GM12878 (cell line): Measurements from ENCODE around the gene ZNF544. TPM values are rescaled to one million over a fixed set of nuclear protein-coding genes. Genes with fewer than 3 reads are reported as not detected.

ENCODE experiments used
- CHD4 ChIP-seq: fragments of 200-600 bp; sonication (generic); IDR thresholded peaks from 2 replicates; pipeline ENCODE4 v1.6.1; 2016; ENCODE audit warnings: mild to moderate bottlenecking
- NR2C1 ChIP-seq: fragments of 450-650 bp; IDR thresholded peaks from 2 replicates; pipeline ENCODE4 v1.6.1; 2017; ENCODE audit warnings: antibody characterized with exemption, mild to moderate bottlenecking, moderate library complexity
- RELB ChIP-seq: fragments of 450-650 bp; IDR thresholded peaks from 2 replicates; pipeline ENCODE4 v1.6.1; 2017; ENCODE audit warnings: low read depth, mild to moderate bottlenecking, moderate library complexity
- SMARCA5 ChIP-seq: fragments of 450-650 bp; IDR thresholded peaks from 2 replicates; pipeline ENCODE4 v1.6.1; 2017; ENCODE audit warnings: mild to moderate bottlenecking
- STAT3 ChIP-seq: IDR thresholded peaks from 2 replicates; pipeline ENCODE4 v1.6.1; 2011; ENCODE audit warnings: low read depth, low read length, improper control_type of control experiment
- ZNF592 ChIP-seq: fragments of 450-650 bp; IDR thresholded peaks from 2 replicates; pipeline ENCODE4 v1.6.1; 2017; ENCODE audit warnings: mild to moderate bottlenecking, moderate library complexity
- polyA plus RNA-seq, 11 experiments: library from polyadenylated mRNA; depleted of rRNA in 4 of 11; unstranded in 6 of 11; stranded (reverse) in 5 of 11; fragments of >200 nt; fragmentation: Nextera tagmentation in 4 of 11; fragmentation: Illumina TruSeq in 1 of 11; extraction: Ambion mirVana in 4 of 11; extraction: Trizol in 1 of 11; gene quantifications; 1 replicate in 1 of 11; 2 replicates in 10 of 11; pipeline versions ENCODE4 v1.2.1 to v1.2.3, GENCODE V29; 2011 to 2016; ENCODE audit warnings: inconsistent platforms in 2 of 11, missing spikeins in 2 of 11, low read depth in 1 of 11
- total RNA-seq, 4 experiments: library from RNA; depleted of rRNA in 3 of 4; stranded (reverse); fragments of >200 nt in 3 of 4; fragmentation: Illumina TruSeq in 1 of 4; extraction: Trizol in 1 of 4; gene quantifications; 2 replicates each; pipeline versions ENCODE4 v1.2.1 to v1.2.3, GENCODE V29; 2013 to 2021
- TF ChIP-seq, protein P1 (sequence below), 3 experiments: IDR thresholded peaks in 2 of 3; conservative IDR thresholded peaks in 1 of 3; 2 replicates each; pipeline ENCODE4 v1.5.1; 2011; ENCODE audit warnings: low read depth in 3 of 3, low read length in 3 of 3, mild to moderate bottlenecking in 3 of 3, control low read depth in 2 of 3, moderate library complexity in 2 of 3, inconsistent platforms in 1 of 3, mixed read lengths in 1 of 3; ENCODE audit not compliant: control insufficient read depth in 2 of 3, insufficient read depth in 1 of 3; ENCODE audit errors: extremely low read depth in 1 of 3
- TF ChIP-seq, protein P2 (sequence below): fragments of 450-650 bp; IDR thresholded peaks from 2 replicates; pipeline ENCODE4 v1.6.1; 2014; ENCODE audit warnings: mild to moderate bottlenecking

Gene ZNF544
- total and polyA plus RNA-seq, 10 of the 15 experiments (the other 5 are each of a cell fraction or from before 2014, with no cell fraction given), result 27.3 to 70.1 (median 42.6) TPM

- TF ChIP-seq ZNF592 (no peak), SMARCA5 (peak; percentile 96), CHD4 (no peak), STAT3 (no peak), NR2C1 (peak; percentile 64), RELB (peak; percentile 58; the same call in 1 of the 2 replicates)
- TF ChIP-seq, protein P1, sequence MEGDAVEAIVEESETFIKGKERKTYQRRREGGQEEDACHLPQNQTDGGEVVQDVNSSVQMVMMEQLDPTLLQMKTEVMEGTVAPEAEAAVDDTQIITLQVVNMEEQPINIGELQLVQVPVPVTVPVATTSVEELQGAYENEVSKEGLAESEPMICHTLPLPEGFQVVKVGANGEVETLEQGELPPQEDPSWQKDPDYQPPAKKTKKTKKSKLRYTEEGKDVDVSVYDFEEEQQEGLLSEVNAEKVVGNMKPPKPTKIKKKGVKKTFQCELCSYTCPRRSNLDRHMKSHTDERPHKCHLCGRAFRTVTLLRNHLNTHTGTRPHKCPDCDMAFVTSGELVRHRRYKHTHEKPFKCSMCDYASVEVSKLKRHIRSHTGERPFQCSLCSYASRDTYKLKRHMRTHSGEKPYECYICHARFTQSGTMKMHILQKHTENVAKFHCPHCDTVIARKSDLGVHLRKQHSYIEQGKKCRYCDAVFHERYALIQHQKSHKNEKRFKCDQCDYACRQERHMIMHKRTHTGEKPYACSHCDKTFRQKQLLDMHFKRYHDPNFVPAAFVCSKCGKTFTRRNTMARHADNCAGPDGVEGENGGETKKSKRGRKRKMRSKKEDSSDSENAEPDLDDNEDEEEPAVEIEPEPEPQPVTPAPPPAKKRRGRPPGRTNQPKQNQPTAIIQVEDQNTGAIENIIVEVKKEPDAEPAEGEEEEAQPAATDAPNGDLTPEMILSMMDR (IDR thresholded peaks at IDR 0.05 in 2 of 3, conservative IDR thresholded peaks at IDR 0.05 in 1 of 3; ENCODE audit: control insufficient read depth in 2 of 3, extremely low read depth in 1 of 3, insufficient read depth in 1 of 3, low read depth in 3 of 3, low read length in 3 of 3), result no peak
- TF ChIP-seq, protein P2, sequence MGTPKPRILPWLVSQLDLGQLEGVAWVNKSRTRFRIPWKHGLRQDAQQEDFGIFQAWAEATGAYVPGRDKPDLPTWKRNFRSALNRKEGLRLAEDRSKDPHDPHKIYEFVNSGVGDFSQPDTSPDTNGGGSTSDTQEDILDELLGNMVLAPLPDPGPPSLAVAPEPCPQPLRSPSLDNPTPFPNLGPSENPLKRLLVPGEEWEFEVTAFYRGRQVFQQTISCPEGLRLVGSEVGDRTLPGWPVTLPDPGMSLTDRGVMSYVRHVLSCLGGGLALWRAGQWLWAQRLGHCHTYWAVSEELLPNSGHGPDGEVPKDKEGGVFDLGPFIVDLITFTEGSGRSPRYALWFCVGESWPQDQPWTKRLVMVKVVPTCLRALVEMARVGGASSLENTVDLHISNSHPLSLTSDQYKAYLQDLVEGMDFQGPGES, result 0 out of 2 replicates have a peak, but pooled peaks have one; percentile 12
Measured at GRCh38 chr19:58182989-58183816, 45.5 kb upstream of the ZNF544 start, which contains the start of gene ZNF274 (continued).
